Activated T-helper 17 cell treated with anti-CD3 and anti-CD28 coated beads, Interleukin-2, amount 50 U/mL, for 72 hours (primary cell): Measurements from ENCODE around the gene ACAN. TPM values are rescaled to one million over a fixed set of nuclear protein-coding genes. Genes with fewer than 3 reads are reported as not detected.
A peak's percentile ranks its signal among the peaks of the same experiment; 100 is the strongest.
"Not testable (repeated sequence)": the region's sequence is repeated elsewhere in the genome, so short reads cannot be mapped to it uniquely, and the experiment has no call there.

Experiments used
- ATAC-seq: fragments of 150-1000 bp; cut with Tn5 transposase; replicated peaks from 2 replicates; pipeline ENCODE4 v1.10.0; 2021; ENCODE audit warnings: mild to moderate bottlenecking, moderate library complexity
- H3K27ac Mint-ChIP-seq: one replicate; pipeline ENCODE4 v1.8.0; 2022; ENCODE audit warnings: mixed read lengths
- H3K27me3 Mint-ChIP-seq: one replicate; pipeline ENCODE4 v1.8.0; 2022; ENCODE audit warnings: mixed read lengths
- H3K36me3 Mint-ChIP-seq: one replicate; pipeline ENCODE4 v1.8.0; 2022; ENCODE audit warnings: low read depth, mild to moderate bottlenecking, mixed read lengths
- H3K4me1 Mint-ChIP-seq: one replicate; pipeline ENCODE4 v1.8.0; 2022; ENCODE audit warnings: mixed read lengths
- H3K4me3 Mint-ChIP-seq: one replicate; pipeline ENCODE4 v1.8.0; 2022; ENCODE audit warnings: mild to moderate bottlenecking, mixed read lengths
- H3K9me3 Mint-ChIP-seq: one replicate; pipeline ENCODE4 v1.8.0; 2022; ENCODE audit warnings: mixed read lengths
- total RNA-seq, 2 donors: library from RNA; stranded (reverse); gene quantifications; one replicate each; pipeline ENCODE4 v1.2.3, GENCODE V29; 2022

The ACAN gene
- total RNA-seq, 2 donors from 2014 or later = not detected

DNA sequence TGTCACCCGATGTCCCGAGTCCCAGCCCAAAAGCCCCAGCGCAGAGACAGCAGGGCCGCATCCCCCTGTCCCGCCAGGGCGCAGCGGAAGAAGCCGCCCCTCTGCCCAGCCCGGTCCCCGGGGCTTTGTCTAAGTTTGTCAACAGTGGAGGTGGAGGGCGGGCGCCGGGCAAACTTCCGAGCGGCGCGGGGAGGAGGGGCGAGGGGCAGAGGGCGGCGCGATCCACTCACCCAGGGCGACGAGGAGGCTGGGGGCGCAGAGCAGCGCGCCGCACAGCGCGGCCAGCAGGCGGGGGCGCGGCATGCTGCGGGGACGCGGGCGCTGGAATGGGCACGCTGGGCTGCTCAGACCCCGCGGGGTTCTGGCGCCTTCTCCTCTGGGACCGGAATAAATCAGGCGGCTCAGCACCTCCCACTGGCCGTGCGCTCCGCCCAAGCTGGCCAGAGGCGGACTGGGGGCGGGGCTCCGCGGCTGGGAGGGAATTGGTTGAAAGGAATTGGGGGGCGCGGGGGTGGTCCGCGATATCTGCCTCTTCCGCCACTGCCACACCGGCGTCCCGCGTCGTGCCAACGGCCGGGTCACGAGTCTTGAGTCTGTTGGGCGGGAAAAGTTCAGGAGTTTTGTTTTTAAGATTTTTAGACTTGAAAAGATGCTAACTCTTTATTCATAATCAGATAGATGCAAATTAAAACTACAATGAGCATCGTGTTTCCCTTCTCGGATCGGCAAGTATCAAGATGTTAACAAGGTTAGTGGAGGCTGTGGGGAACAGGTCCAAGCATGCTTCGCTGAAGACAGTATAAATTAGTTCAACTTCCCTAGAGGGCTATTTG lies 110.0 kb downstream of the ACAN start, which contains the start of gene MFGE8:
Gene MFGE8 (minus strand): TSS at position 363 of the 833 bp plus-strand sequence. CDS start 60 bp downstream, at position 303.
- Mint-ChIP-seq H3K9me3 (no peaks in the 10 kb centered on the region), H3K27ac (peak within 1 kb of the TSS; percentile 31), H3K36me3 (no peaks in the 10 kb centered on the region), H3K4me3 (peak within 1 kb of the TSS; percentile 83), H3K4me1 (peaks cover 9% of the 10 kb centered on the region), H3K27me3 (peaks cover 7% of the 10 kb centered on the region)
- peak; percentile 94 for ATAC-seq

DNA sequence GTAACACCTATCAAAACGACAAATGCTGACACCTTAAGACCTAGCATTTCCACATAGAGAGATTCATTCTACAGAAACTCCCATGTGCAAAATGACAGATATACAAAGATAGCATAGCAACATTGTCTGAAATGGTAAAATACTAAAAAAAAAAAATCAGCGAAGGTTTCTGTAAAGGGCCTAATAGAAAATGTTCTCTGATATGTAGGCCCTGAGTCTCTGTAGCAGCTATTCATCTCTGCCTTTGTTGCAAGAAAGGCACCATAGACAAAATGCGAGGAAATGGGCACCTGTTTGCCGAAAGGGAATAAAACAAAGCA lies 110.6 kb downstream of the ACAN start:
- H3K36me3 Mint-ChIP-seq = no peaks in the 10 kb centered on the region
- H3K9me3 Mint-ChIP-seq = no peaks in the 10 kb centered on the region
- H3K4me1 Mint-ChIP-seq = peaks cover 11% of the 10 kb centered on the region
- H3K4me3 Mint-ChIP-seq = peak overlapping the region; percentile 83
- H3K27me3 Mint-ChIP-seq = peaks cover 7% of the 10 kb centered on the region
- peak overlapping the region; percentile 31 for H3K27ac Mint-ChIP-seq
- no peak for ATAC-seq

DNA sequence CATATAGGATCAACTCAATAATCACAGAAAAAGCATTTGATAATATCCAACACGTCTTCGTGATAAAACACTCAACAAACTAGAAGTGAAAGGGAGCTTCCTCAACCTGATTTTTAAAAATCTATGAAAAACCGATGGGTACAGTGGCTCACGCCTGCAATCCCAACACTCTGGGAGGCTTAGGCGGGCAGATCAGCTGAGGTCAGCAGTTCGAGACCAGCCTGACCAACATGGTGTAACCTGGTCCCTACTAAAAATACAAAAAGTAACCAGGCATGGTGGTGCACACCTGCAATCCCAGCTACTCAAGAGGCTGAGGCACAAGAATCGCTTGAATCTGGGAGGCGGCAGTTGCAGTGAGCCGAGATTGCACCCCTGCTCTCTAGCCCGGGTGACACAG lies 112.1 kb downstream of the ACAN start:
- no peaks in the 10 kb centered on the region for H3K9me3 Mint-ChIP-seq
- H3K4me1 Mint-ChIP-seq = peaks cover 20% of the 10 kb centered on the region
- no peaks in the 10 kb centered on the region for H3K36me3 Mint-ChIP-seq
- ATAC-seq = no peak
- H3K27me3 Mint-ChIP-seq = peaks cover 10% of the 10 kb centered on the region
- no peak overlapping the region for H3K27ac Mint-ChIP-seq
- H3K4me3 Mint-ChIP-seq = no peak overlapping the region

DNA sequence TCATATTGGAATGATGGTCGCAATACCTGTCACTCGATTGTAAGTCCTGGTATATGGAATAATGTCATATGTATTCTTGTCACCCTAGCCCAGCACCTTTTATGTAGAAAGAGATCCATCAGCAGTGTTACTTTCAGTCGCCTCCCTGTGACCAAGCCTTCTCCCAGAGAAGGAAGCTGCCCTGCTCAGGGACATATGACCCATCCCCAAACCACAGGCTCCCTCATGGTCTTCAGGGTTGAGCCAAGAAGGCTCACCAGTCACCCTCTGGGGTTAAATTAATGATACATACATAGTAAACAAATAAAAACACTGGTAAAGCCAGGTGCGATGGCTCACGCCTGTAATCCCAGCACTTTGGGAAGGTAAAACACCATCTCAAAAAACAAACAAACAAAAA lies 114.5 kb downstream of the ACAN start:
- no peaks in the 10 kb centered on the region for H3K9me3 Mint-ChIP-seq
- peaks cover 23% of the 10 kb centered on the region for H3K4me1 Mint-ChIP-seq
- H3K36me3 Mint-ChIP-seq = no peaks in the 10 kb centered on the region
- H3K4me3 Mint-ChIP-seq = no peak overlapping the region
- ATAC-seq = no peak
- H3K27me3 Mint-ChIP-seq = peaks cover 25% of the 10 kb centered on the region
- no peak overlapping the region for H3K27ac Mint-ChIP-seq

DNA sequence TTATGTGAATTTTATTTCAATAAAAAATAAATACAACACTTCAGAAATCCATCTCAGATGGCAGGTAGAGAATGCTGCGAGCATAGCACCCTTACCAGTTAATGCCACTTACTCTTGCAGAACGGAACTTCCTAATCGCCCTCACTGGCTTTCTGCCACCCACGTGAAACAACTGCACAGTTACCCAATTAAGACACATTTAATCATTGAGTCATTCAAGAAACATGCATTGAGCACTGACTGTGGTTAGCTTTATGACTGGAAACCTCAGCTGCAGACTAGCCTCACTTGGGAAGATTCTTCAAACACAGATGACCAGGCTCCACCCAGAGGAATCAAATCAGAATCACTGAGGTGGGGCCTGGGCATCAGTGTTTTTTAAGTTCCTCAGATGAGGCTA lies 115.5 kb downstream of the ACAN start:
- Mint-ChIP-seq H3K4me3 (peak overlapping the region; percentile 43), H3K4me1 (peaks cover 25% of the 10 kb centered on the region), H3K27ac (peak overlapping the region; percentile 11), H3K36me3 (no peaks in the 10 kb centered on the region), H3K27me3 (peaks cover 32% of the 10 kb centered on the region), H3K9me3 (no peaks in the 10 kb centered on the region)
- ATAC-seq = peak; percentile 81

DNA sequence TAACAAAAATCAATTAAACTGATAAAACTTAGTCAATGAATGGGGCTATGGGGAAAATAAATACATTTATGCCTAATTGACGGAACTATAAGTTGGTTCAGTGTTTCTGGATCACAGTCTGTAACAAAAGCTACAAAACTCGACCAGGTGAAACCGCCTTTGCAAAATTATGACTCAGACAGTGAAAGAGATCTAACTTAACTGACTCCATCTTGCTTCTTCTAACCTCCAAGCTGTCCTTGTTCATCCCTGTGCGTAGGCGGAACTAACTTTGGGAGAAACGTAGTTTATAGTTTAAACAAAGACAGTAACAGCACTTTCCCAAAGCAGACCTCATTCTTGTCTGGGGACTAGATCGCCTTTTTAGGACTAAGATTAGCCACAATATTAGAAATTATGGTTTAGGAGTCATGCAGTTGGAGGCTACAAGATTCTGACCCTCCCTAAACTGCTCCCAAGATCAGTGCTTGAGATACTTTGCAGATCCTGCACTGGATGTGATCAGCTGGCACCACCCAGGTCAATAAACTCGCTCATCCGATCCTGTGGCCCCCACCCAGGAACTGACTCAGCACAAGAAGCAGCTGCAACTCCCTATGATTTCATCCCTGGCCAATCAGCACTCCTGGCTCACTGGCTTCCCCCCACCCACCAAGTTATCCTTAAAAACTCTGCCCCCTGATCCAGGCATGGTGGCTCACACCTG lies 117.1 kb downstream of the ACAN start:
- Mint-ChIP-seq H3K9me3 (no peaks in the 10 kb centered on the region), H3K36me3 (no peaks in the 10 kb centered on the region), H3K4me1 (peaks cover 28% of the 10 kb centered on the region), H3K27ac (peak overlapping the region; percentile 62), H3K4me3 (peak overlapping the region; percentile 54), H3K27me3 (peaks cover 35% of the 10 kb centered on the region)
- ATAC-seq = peak; percentile 23

DNA sequence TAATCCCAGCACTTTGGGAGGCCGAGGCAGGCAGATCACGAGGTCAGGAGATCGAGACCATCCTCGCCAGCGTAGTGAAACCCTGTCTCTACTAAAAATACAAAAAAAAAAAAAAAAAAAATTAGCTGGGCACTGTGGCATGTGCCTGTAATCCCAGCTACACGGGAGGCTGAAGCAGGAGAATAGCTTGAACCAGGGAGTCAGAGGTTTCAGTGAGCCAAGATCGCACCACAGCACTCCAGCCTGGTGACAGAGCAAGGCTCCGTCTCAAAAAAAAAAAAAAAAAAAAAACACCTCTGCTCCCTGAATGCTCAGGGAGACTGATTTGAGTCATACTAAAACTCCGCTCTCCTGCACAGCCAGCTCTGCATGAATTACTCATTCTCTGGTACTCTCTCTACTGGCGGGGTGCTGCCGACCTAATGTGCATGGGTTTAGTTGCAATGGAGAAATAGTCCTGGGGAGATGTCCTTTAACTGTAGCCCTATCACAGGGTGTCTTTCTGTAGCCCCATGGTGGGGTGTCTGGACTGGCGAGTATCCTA lies 117.7 kb downstream of the ACAN start:
- H3K27ac Mint-ChIP-seq = peak overlapping the region; percentile 62
- H3K4me3 Mint-ChIP-seq = peak overlapping the region; percentile 54
- H3K4me1 Mint-ChIP-seq = peaks cover 28% of the 10 kb centered on the region
- peaks cover 33% of the 10 kb centered on the region for H3K27me3 Mint-ChIP-seq
- ATAC-seq = peak; percentile 92
- H3K9me3 Mint-ChIP-seq, H3K36me3 Mint-ChIP-seq: not testable (repeated sequence)

Other genes starting within 250 kb of the ACAN start
- gene AEN, start 182.1 kb upstream of the ACAN start, total RNA-seq = 10 to 100 TPM; 43.6 to 53.8 TPM
- gene ISG20, start 164.4 kb upstream of the ACAN start, total RNA-seq = 10 to 100 TPM; 34.9 to 89.7 TPM
- gene HAPLN3, start 92.1 kb downstream of the ACAN start, total RNA-seq = 10 to 100 TPM; 31.6 to 38.6 TPM
- 10 to 100 TPM; 17.0 to 19.2 TPM for gene MFGE8, start 109.9 kb downstream of the ACAN start, total RNA-seq